ENCODE measurements around the gene TMEM50B. TPM values are rescaled to one million over a fixed set of nuclear protein-coding genes. Genes with fewer than 3 reads are reported as not detected.

TMEM50B gene
- total and polyA plus RNA-seq, 2 of the 8 experiments (the other 6 are each of a cell fraction or from before 2014, with no cell fraction given), result 16.8 to 20.5 TPM

GRCh38 chr21:33510826-33511225 is 31.1 kb upstream of the TMEM50B start:
- Histone ChIP-seq H3K4ac (replicated peaks; ENCODE audit: insufficient read length, low read depth, low read length) (no peak overlapping the region), H3K36me3 (ENCODE audit: control insufficient read depth in 2 of 4, insufficient read depth in 4 of 4, low read length in 3 of 4) (peaks cover 10 to 90% (median 59%) of the 10 kb centered on the region in 4 experiments), H4K8ac (ENCODE audit: extremely low read depth, insufficient read depth, low read length) (no peak overlapping the region), H2AK5ac (ENCODE audit: low read depth, low read length) (no peak overlapping the region), H3K4me2 (ENCODE audit: insufficient read depth in 1 of 2, low read depth in 2 of 2, low read length in 2 of 2) (no peak overlapping the region), H3K79me2 (ENCODE audit: control insufficient read depth in 1 of 2, insufficient read depth in 2 of 2, low read length in 2 of 2) (no peaks in the 10 kb centered on the region), H2BK15ac (ENCODE audit: low read length) (no peak overlapping the region), H2AFZ (ENCODE audit: low read length) (no peak overlapping the region), H3K27ac (ENCODE audit: low read depth, low read length) (no peak overlapping the region), H2BK12ac (ENCODE audit: low read depth, low read length) (no peak overlapping the region), H3K27me3 (replicated peaks in 1 of 4; ENCODE audit: control insufficient read depth in 3 of 4, extremely low read depth in 1 of 4, insufficient read depth in 3 of 4, low read length in 3 of 4) (no peaks in the 10 kb centered on the region), H3K4me3 (ENCODE audit: extremely low read depth in 1 of 4, insufficient read depth in 2 of 4, low read depth in 3 of 4, low read length in 4 of 4) (no peak overlapping the region), H2BK20ac (ENCODE audit: low read length) (no peak overlapping the region), H2BK120ac (replicated peaks; ENCODE audit: low read depth, low read length) (no peak overlapping the region), H3K23me2 (ENCODE audit: low read depth, low read length) (no peaks in the 10 kb centered on the region), H4K91ac (replicated peaks; ENCODE audit: insufficient read length, low read length) (no peak overlapping the region), H4K20me1 (replicated peaks in 1 of 2; ENCODE audit: control insufficient read depth in 1 of 2, insufficient read depth in 2 of 2, low read length in 2 of 2) (peaks cover 0 to 5% of the 10 kb centered on the region in 2 experiments), H4K5ac (ENCODE audit: insufficient read length, low read depth, low read length) (no peak overlapping the region), H3K9me3 (ENCODE audit: insufficient read depth in 2 of 2, low read depth in 1 of 2, low read length in 1 of 2) (no peaks in the 10 kb centered on the region), H3K23ac (ENCODE audit: insufficient read length) (no peak overlapping the region), H3K9ac (replicated peaks in 1 of 4; ENCODE audit: extremely low read depth in 1 of 4, low read depth in 3 of 4, low read length in 3 of 4) (no peak overlapping the region), H3K14ac (ENCODE audit: insufficient read length) (no peak overlapping the region), H3K4me1 (replicated peaks in 1 of 4; ENCODE audit: control insufficient read depth in 3 of 4, insufficient read depth in 4 of 4, low read length in 3 of 4) (no peaks in the 10 kb centered on the region), H2BK5ac (ENCODE audit: low read depth, low read length) (no peak overlapping the region), H3K56ac (replicated peaks; ENCODE audit: insufficient read length, low read depth, low read length) (no peak overlapping the region), H3K18ac (ENCODE audit: extremely low read depth, low read length) (no peak overlapping the region), H3K79me1 (ENCODE audit: low read depth, low read length) (no peaks in the 10 kb centered on the region)
- no peak for FAIRE-seq
- TF ChIP-seq ATF2 (IDR thresholded peaks at IDR 0.05; ENCODE audit: low read length), result no peak
- no peak for TF ChIP-seq TCF12 (IDR thresholded peaks at IDR 0.05; ENCODE audit: low read depth, low read length)
- TF ChIP-seq GTF2F1 (IDR thresholded peaks at IDR 0.05; ENCODE audit: borderline replicate concordance, low read depth, low read length), result no peak
- no peak for TF ChIP-seq NANOG (IDR thresholded peaks at IDR 0.05; ENCODE audit: insufficient read depth, low read depth, low read length, poor library complexity, severe bottlenecking)
- no peak for TF ChIP-seq SP4 (IDR thresholded peaks at IDR 0.05; ENCODE audit: low read length)
- no peak for TF ChIP-seq KDM5A (IDR thresholded peaks at IDR 0.05; ENCODE audit: low read length)
- no peak for TF ChIP-seq CTBP2 (IDR thresholded peaks at IDR 0.05; ENCODE audit: borderline replicate concordance, insufficient read depth, insufficient read length, low read length)
- no peak for TF ChIP-seq CHD1 (IDR thresholded peaks at IDR 0.05; ENCODE audit: low read depth, low read length)
- ChIA-PET CTCF (ENCODE audit: partially characterized antibody) (interaction anchor here (0.5 to 1.5 kb wide), 3 partner anchors 12 to 702 kb away, joined by 3 to 5 read pairs (median 3); no protein-coding TSS in a partner anchor), POLR2A (ENCODE audit: partially characterized antibody) (interaction anchor here (0.8 to 4.9 kb wide), 4 partner anchors 11 to 57 kb away, joined by 3 to 23 read pairs (median 3); partner anchors contain the start of gene GART)
- 92% methylated on average over 8 of the region's 8 CpGs; no CpG with 5 or more reads in 1 of the 2 experiments for WGBS, 2 experiments (ENCODE audit: extremely low coverage in 1 of 2, insufficient coverage in 1 of 2, insufficient read length in 1 of 2, insufficient replicate concordance in 2 of 2, low coverage in 1 of 2, low lambda C conversion rate in 2 of 2, missing lambda C conversion rate in 1 of 2)
- no peak for DNase-seq (ENCODE audit: low read depth in 1 of 2, low spot score in 2 of 2)
